BE2C (cell line): ENCODE data around the gene KLHL1.

ENCODE experiments used
- DNase-seq: peaks from one replicate; pipeline ENCODE4 v3.0.0-alpha.2; 2020
- H3K27me3 ChIP-seq: fragments of 250-450 bp; sonication (Bioruptor Pico); 2 replicates; pipeline ENCODE4 v1.5.1; 2020; ENCODE audit warnings: mild to moderate bottlenecking
- H3K36me3 ChIP-seq: fragments of 250-450 bp; sonication (Bioruptor Pico); 2 replicates; pipeline ENCODE4 v1.5.1; 2020; ENCODE audit warnings: mild to moderate bottlenecking
- H3K4me1 ChIP-seq: fragments of 250-450 bp; sonication (Bioruptor Pico); 2 replicates; pipeline ENCODE4 v1.5.1; 2020
- H3K4me3 ChIP-seq: 2 replicates; pipeline ENCODE4 v1.5.1; 2011; ENCODE audit warnings: low read depth, low read length
- H3K9me3 ChIP-seq: fragments of 250-450 bp; sonication (Bioruptor Pico); 2 replicates; pipeline ENCODE4 v1.5.1; 2020
- TF ChIP-seq, protein P1 (sequence below): IDR thresholded peaks from 2 replicates; pipeline ENCODE4 v1.5.1; 2012; ENCODE audit warnings: mild to moderate bottlenecking, low read depth, low read length

Gene KLHL1

GRCh38 chr13:69857183-69857821, 250.9 kb downstream of the KLHL1 start:
- Histone ChIP-seq H3K27me3 (no peaks in the 10 kb centered on the region), H3K9me3 (no peaks in the 10 kb centered on the region; the same call in 1 of the 2 replicates), H3K4me1 (no peaks in the 10 kb centered on the region), H3K36me3 (no peaks in the 10 kb centered on the region), H3K4me3 (no peak overlapping the region)
- DNase-seq: no peak
- TF ChIP-seq, protein P1, sequence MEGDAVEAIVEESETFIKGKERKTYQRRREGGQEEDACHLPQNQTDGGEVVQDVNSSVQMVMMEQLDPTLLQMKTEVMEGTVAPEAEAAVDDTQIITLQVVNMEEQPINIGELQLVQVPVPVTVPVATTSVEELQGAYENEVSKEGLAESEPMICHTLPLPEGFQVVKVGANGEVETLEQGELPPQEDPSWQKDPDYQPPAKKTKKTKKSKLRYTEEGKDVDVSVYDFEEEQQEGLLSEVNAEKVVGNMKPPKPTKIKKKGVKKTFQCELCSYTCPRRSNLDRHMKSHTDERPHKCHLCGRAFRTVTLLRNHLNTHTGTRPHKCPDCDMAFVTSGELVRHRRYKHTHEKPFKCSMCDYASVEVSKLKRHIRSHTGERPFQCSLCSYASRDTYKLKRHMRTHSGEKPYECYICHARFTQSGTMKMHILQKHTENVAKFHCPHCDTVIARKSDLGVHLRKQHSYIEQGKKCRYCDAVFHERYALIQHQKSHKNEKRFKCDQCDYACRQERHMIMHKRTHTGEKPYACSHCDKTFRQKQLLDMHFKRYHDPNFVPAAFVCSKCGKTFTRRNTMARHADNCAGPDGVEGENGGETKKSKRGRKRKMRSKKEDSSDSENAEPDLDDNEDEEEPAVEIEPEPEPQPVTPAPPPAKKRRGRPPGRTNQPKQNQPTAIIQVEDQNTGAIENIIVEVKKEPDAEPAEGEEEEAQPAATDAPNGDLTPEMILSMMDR: peak; percentile 68

GRCh38 chr13:69856331-69856730, 251.9 kb downstream of the KLHL1 start:
- TF ChIP-seq, protein P1: no peak

DNA sequence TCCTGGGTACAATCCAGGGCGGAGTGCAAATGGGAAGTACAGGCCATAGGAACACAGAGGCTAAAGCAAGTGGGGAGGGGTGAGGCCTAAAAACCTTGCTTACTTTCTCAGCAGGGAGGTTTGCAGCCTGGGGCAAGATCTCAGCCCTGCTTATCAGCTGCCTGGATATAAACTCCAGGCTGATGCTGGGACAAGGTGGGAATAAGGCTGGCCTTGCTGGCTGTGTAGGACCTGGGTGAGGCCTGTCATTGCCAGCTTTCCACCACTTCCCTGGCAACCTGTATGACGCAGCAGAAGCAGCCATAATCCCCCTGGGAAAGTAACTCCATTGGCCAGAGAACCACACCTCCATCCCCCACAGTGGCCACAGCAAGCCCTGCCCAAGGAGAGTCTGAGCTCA, 279.7 kb downstream of the KLHL1 start:
- no peak overlapping the region for H3K4me3 ChIP-seq
- no peaks in the 10 kb centered on the region for H3K36me3 ChIP-seq
- TF ChIP-seq, protein P1: no peak
- H3K27me3 ChIP-seq: no peaks in the 10 kb centered on the region
- peak; percentile 19 for DNase-seq
- H3K4me1 ChIP-seq: peaks cover 14% of the 10 kb centered on the region
- no peaks in the 10 kb centered on the region for H3K9me3 ChIP-seq

More at GRCh38 chr13:69856331-69856730, 251.9 kb downstream of the KLHL1 start:
- H3K4me3 ChIP-seq: no peak overlapping the region
- DNase-seq: no peak
- no peaks in the 10 kb centered on the region for H3K4me1 ChIP-seq
- no peaks in the 10 kb centered on the region; the same call in 1 of the 2 replicates for H3K9me3 ChIP-seq
- no peaks in the 10 kb centered on the region for H3K27me3 ChIP-seq
- H3K36me3 ChIP-seq: no peaks in the 10 kb centered on the region

DNA sequence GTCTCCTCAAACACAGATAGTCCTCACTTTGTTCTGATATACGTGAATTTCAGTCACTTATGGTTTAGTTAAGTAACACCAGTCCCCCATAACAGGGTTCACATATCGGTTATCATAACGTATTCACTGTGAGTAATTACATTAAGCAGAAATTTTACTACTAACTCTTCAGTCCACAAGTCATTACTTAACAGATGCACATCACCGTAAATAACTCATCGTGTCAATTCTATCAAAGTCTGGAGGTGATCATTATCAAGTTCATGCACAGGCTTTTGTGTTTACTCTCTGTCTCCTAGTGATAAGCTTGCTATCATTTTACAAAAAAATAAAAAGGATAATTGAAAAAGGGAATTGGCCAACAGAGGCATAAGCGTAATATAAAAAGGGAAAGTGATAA, 288.1 kb downstream of the KLHL1 start:
- no peaks in the 10 kb centered on the region for H3K9me3 ChIP-seq
- H3K36me3 ChIP-seq: no peaks in the 10 kb centered on the region
- no peak for DNase-seq
- H3K4me3 ChIP-seq: 0 out of 2 replicates have a peak overlapping the region, but pooled peaks have one; percentile 4
- no peaks in the 10 kb centered on the region for H3K27me3 ChIP-seq
- TF ChIP-seq, protein P1: no peak
- H3K4me1 ChIP-seq: peaks cover 18% of the 10 kb centered on the region; the same call in 1 of the 2 replicates

GRCh38 chr13:69817333-69817869, 290.9 kb downstream of the KLHL1 start:
- H3K4me1 ChIP-seq: peaks cover 15% of the 10 kb centered on the region; the same call in 1 of the 2 replicates
- H3K9me3 ChIP-seq: no peaks in the 10 kb centered on the region
- no peak overlapping the region for H3K4me3 ChIP-seq
- H3K27me3 ChIP-seq: no peaks in the 10 kb centered on the region
- no peaks in the 10 kb centered on the region for H3K36me3 ChIP-seq
- TF ChIP-seq, protein P1: no peak
- DNase-seq: no peak

GRCh38 chr13:69809152-69809551, 299.1 kb downstream of the KLHL1 start:
- Histone ChIP-seq H3K9me3 (no peaks in the 10 kb centered on the region), H3K4me1 (no peaks in the 10 kb centered on the region), H3K4me3 (no peak overlapping the region), H3K36me3 (no peaks in the 10 kb centered on the region), H3K27me3 (no peaks in the 10 kb centered on the region)
- TF ChIP-seq, protein P1: no peak
- no peak for DNase-seq
